HL-60 (cell line): Measurements from ENCODE around the gene TMEM101.

ENCODE experiments used
- CTCF ChIP-seq: IDR thresholded peaks from one replicate; pipeline ENCODE4 v1.5.1; 2011; ENCODE audit warnings: low read length, control low read depth, inconsistent platforms; ENCODE audit not compliant: insufficient read depth
- POLR2AphosphoS5 ChIP-seq: IDR thresholded peaks from 2 replicates; pipeline ENCODE4 v1.6.1; 2012; ENCODE audit warnings: low read depth
- REST ChIP-seq: IDR thresholded peaks from 2 replicates; pipeline ENCODE4 v1.6.1; 2012; ENCODE audit warnings: low read depth; ENCODE audit not compliant: insufficient replicate concordance
- SPI1 ChIP-seq: IDR thresholded peaks from 2 replicates; pipeline ENCODE4 v1.6.1; 2012; ENCODE audit warnings: low read depth, mild to moderate bottlenecking, borderline replicate concordance

- TF ChIP-seq POLR2AphosphoS5 (no peak), CTCF (no peak), REST (no peak), SPI1 (no peak)
Observed at GRCh38 chr17:44049294-44050060, 34.7 kb upstream of the TMEM101 start.
